Activated CD4-positive, alpha-beta T cell treated with anti-CD3 and anti-CD28 coated beads for 24 hours (primary cell): ENCODE measurements around the gene PTPN1.
"Not testable (repeated sequence)": the region's sequence is repeated elsewhere in the genome, so short reads cannot be mapped to it uniquely, and the experiment has no call there.

Experiments used
- DNase-seq, 2 donors: peaks; one replicate each; pipeline ENCODE4 v3.0.0-alpha.2; 2020; ENCODE audit warnings: low read depth in 2 of 2

The PTPN1 gene

DNA sequence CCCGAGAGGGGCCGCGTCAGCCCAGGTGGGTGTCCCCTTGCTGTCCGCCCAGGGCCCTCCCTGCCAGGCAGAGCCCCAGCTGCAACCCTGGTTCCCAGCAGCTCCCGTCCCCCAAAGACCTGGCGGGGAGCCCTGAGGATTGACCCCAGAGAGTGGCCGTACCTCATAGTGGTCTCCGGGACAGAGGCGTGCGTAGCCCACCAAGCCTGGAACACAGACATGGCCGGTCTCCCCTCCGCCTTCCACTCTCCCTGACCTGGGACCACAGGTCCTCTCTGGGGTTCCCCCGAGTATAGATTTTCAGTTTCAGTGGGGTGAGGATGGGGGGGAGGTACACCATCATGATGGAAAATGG, 98.5 kb downstream of the PTPN1 start:
- no peak for DNase-seq

DNA sequence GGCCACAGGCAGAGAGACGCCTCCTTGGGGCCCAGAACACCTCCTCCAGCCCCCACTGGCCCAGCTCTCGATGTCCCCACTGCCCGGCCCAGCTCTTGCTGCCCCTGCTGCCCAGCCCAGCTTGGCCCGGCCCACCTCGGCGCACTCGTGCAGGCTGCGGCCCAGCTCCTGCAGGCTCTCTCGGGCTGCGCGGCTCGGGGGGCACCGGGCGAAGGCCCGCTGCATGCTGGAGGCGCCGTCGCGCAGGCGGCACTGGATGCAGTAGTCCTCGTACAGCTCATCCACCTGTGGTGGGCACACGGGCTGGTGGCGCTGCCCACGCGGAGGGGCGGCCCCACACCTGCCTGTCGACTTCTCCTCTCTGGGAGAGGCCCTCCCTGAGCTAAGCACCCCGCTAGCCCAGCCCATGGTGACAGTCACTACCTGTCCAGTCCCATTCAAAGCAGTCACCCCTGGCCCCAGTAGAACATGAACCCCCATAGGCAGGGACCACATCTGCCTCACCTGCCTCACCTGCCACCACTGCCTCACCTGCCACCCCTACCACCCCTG, 99.3 kb downstream of the PTPN1 start:
- no peak for DNase-seq

DNA sequence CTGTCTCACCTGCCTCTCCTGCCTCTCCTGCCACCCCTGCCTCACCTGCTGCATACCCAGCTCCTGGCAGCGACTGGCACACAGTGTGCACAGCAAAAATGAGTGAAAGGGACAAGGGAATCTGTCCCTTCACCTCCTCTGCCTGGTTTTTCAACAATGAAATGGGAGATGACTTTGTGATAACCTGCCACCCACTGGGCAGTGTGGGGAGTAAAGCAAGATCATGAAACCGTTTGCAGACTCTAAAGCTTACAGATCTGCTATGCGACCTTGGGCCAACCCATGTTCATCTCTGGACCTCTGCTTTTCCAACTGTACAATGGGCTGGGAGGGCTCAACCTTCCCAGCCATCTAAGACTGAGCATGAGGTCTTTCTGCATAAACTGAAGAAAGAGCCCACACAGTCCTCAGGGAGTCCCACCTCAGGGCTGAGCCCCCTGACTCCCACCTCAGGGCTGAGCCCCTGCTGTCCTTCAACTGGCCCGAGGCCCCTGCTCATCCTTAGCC, 100.1 kb downstream of the PTPN1 start:
- no peak for DNase-seq

DNA sequence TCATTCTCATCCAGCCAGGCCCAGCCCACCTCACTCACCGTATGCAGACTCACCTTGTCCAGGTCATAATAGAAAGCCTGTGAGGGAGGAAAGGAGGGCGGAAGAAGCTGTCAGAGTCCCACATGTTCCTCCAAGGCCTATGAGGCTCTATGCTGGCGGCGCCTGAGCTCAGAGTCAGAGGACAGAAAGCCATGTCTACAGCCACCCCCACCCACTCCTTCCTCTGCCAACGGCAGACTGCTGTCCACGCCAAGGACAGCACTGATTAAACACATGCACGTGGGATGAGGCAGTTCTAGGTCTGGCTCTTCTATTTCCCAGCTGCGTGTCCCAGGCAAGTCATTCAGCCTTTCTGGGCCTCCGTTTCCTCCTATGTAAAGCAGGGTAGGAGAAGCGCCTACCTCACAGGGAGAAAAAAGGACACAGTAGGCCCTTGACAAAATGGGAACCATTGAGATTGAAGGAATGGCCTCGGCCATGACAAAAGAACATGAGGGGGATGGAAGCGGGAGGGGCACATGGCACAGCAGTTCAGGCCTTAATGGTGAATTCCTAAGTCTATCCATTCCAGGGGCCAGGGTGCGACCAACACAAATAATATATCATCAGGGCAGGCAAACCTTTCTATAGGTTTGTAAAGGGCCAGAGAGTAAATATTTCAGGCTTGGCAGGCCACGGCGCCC, 101.1 kb downstream of the PTPN1 start:
- no peak for DNase-seq

DNA sequence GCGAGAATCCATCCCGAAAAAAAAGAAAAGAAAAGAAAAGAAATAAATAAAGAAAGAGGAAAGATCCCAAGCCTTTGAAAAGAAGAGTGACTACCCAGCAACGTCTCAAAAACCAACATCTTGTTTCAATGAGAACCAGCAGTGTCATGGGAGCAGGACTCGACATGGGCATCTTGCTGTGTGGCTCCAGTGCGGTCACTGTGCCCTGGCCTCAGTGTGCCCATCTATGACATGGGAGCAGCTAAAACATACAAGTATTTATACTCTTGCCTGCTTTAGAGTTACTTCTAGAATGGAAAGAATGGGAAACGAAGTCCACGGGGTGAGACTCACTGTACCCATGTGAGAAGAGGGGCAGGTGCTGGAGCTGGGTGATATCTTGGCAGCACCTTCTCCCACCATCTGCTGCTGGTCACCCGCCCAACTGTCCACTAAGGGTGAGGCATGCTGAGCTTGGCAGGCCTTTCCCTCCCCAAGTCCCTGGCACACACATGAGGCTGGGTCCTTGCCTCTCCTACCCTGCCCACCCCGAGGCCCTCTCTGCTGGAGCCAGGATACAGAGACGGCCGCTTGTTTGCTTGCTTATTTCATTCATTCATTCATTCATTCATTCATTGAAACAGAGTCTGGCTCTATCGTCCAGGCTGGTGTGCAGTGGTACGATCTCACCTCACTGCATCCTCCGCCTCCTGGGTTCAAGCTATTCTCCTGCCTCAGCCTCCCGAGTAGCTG, 103.4 kb downstream of the PTPN1 start:
- no peak for DNase-seq

DNA sequence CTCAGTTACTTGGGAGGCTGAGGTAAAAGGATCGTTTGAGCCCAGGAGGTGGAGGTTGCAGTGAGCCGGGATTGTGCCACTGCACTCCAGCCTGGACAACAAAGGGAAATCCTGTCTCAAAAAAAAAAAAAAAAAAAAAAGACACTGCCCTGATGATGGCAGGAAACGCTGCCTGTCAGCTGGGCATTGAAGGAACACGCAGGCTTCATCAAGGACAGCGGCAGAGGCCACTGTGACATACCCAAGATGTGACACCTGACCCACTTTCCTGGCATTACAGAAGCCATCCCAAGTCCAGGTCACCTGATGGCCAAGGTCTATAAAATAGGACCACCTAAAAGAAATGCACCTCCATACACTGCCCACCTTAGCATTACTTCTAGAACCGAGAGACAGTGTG, 105.2 kb downstream of the PTPN1 start:
- DNase-seq: no peak

DNA sequence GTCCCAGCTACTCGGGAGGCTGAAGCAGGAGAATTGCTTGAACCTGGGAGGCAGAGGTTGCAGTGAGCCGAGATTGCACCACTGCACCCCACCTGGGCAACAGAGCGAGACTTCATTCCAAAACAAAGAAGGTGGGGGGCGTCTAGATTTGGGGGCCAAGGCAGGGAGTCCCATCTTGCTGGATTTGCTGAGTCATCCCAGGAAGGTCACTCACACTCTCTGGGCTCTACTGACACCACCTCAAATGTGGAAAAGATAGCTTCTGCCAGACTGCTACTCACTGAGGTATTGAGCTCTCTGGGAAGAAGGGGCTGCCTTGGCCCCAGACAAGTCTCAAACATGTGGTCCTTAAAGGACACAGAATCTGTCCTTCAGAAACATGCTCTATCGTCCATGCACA, 106.8 kb downstream of the PTPN1 start:
- no peak for DNase-seq

DNA sequence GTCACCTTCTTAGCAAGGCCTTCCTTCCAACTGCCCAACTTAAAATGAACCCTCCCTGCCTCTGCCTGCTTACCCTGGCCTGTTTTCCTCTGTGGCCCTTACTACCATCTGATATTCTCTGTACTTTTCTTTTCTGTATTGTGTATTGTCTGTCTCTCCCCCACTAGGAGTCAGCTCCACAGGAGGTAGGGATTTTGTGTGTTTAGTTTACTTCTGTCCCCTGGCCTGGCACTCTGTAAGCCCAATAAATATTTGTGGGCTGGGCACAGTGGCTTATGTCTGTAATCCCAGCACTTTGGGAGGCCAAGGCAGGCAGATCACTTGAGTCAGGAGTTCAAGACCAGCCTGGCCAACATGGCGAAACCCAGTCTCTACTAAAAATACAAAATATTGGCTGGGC, 108.4 kb downstream of the PTPN1 start:
- DNase-seq: no peak

DNA sequence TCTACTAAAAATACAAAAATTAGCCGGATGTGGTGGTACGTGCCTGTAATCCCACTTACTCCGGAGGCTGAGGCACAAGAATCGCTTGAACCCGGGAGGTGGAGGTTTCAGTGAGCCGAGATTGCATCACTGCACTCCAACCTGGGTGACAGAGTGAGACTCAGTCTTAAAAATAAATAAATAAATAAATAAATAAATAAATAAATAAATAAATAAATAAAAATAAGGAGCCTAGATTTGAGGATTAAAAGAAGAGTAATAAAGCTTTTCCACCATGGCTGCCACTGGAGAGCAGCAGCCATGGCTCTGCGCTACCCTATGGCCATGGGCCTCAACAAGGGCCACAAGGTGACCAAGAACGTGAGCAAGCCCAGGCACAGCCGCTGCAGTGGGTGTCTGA, 110.3 kb downstream of the PTPN1 start:
- DNase-seq: not testable (repeated sequence)

DNA sequence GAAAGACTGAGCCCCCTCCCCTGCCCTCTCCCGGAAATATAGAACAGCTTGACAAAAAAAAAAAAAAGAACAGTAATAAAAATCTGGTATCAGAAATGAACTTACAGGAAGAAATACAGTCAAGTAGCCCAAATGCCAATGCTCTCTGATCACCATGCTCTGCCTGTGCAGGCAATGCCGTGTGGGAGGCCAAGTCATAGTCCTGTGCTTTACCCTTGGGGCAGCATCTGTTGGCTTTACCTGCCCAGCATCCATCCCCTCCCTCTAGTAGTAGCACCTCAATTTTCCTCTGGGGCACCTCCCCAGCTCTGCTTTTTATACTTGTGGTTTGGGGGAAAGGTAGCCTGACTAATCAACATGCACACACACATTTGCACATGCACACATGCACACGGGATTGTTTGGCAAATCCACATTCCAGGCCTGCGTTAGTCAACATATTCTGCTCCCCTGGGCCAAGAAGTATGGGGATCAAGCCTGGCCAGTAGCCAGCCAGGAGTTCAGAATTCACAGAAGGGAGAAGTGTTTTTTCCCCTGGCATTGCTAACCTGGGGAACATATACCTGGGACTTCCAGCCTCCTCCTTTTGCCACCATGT, 111.0 kb downstream of the PTPN1 start:
- DNase-seq: no peak

DNA sequence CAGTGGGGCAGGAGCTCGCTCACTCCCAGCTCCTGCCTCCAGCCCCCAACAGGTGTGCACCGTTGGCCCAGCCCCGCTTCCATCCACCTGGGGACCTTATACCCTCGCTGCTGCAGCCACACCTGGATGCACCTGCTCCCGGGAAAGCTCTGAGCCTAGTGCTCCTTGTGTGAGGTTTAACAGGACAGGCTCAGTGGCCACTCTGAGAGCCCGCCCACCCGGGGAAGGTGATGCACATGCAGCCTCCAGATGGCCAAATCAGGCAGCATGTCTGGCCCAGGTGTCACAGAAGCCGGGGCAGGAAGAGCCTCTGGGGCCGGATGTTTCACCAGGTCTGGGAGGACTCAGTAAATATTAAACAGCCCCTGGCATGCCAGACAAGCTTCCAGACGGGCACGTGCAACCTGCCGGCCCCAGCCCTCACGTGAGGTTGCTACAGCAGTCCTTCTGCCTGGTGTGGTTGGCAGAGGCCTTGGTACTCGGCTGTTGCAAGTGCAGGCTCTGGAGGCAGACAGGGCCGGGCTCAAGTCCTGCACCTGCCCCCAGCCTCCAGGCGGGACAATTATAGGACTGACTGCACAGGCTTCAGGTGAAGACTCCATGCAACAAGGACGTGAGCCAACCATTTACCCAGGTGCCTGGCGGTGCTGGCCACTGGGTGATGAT, 114.3 kb downstream of the PTPN1 start:
- no peak for DNase-seq

DNA sequence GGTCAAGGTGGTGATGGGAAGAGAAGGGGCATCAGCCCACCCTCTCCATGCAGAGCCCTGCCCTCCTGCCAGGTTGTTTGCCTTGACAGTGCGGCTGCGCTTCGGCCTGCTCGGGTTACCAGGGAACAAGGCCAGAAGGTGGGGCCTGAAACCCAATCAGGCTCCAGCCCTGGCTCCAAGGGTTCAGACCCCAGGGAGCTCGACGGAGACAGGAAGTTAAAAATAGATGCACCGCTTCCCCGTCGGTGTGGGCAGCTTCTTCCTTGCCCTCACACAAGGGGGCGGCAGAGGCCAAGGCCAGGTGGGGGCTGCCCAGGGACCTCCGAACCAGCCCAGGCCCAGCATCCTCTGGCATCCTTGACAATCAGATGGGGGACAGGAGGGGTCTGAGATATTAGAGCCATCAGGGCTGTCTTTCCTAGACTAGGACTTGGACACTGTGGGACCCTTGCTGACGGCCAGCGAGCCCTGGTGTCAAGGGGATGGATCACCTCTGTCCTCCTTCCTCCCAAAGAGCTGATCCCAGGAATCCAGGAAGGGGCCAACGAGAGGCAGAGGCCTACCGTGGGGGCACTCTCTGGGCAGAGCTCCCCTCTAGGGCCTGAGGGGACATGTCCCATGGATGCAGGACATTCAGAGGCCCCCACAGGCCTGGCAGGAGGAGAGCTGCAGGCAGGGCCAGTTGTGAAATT, 115.9 kb downstream of the PTPN1 start:
- peak in 1 of 2 donors; percentile 10 for DNase-seq

DNA sequence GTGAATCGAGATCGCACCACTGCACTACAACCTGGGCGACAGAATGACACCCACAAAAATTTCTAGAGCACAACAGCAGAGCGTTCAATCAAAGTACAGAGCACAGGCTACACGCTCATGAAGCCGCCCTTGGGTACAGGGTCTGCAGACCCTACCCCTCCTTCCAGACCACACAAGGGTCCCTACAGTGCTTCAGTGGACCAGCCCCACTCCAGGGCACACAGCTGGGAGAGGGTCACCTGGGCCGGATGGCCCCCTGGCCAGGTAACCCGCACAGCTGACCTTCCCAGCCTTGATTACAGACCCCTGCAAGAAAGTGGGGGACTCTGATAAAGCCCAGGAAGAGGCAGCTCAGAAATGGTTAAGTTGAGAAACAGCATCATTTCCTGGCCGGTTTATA, 117.6 kb downstream of the PTPN1 start:
- no peak for DNase-seq

DNA sequence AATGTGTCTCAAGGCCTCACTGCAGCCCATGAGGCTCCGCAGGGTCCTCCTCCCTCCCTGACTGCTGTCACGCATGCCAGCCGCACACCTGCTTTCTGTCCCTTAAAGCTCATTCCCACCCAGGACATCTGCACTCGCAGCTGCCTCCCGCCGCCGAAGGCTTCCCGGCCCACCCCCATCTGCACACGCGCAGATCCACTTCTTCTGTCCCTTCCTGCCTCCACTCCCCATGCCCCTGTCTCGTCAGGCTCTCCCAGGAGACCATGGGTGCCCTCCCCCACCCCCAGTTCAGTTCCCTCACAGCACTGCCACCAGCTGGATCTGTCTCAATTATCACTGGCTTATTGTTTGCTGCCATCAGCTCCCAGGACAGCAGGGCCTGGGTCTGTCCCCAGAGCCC, 118.1 kb downstream of the PTPN1 start:
- no peak for DNase-seq

DNA sequence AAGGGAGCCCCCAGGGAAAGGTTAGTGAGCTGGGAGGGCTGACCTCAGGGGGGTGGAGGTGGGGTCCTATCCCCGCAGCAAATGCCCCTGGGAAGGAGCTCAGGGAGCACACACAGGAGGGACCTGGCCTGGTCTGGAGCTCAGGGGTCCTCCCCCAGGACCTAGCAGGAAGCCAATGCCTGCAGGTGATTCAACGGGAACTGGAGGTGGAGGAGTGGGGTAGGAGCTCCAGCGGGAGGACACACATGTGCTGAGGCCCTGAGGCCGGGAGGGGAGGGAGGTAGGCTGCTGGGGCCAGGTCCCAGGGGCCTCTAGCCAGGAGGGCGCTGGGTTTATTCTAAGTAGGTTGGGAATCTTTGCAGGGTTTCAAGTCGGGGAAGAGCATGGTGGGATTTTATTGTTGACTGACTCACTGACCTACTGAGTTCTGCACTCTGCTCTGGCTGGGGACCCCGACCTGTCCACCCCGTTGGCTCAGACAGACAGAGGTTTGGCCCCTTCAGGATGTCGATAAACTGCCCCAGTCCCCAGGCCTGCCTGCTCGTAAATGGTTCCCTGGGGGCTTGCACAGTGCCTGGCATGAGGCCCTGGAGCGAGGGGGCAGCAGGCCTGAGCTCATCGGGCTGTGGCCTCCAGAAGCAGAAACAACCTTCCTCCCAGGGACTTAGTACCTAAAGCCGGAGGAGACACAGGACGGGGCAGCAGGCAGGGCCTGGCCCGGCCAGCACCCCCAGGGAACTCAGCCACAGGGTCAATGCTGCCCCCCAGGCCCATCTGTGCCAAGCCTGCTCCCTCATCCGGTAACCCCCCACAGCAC, 118.9 kb downstream of the PTPN1 start:
- no peak for DNase-seq

DNA sequence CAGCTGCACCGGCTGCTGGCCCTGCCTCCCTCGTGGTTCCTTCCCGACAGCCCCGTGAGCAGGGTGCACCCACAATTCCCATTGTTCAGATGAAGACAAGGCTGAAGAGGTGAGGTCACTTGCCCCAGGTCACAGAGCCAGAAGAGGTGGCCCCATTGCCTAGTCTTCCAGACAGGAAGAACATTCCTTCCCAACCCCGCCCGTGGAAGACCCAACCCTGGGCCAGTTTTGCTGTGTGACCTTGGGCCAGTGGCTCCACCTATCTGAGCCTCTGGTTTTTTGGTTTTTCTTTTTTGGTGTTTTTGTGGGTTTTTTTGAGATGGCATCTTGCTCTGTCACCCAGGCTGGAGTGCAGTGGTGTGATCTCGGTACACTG, 119.5 kb downstream of the PTPN1 start:
- DNase-seq: no peak

DNA sequence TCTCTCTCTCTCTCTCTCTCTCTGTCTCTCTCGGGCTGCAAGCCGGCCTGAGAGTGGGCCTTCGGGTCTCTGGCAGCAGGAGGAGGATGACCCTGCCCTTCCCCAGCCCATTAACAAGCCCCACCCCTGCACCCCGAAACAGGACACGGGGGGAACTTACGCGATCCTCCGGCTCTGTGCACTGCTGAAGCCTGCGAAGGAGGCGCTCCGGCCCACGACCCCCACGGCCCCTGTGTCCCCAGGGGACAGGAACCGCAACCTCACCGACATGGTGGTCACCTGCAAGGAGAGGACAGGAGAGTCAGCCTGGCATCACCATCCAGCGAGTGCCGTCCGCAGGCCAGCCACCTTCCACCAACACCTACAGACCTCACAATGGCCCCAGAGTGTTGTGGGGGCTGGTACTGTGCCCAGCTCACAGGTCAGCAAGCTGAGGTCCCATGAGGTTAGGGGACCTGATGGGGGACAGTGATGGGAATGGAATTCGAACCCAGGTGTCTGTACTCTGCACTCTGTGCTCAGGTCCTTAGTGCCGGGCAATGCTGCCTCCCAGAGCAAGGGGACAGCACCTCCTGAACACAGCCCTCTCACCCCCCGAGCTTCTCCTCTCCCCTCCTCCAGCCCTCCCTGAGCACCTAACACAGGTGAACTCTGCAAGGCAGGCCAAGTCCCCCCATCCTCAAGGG, 120.5 kb downstream of the PTPN1 start:
- DNase-seq: no peak

DNA sequence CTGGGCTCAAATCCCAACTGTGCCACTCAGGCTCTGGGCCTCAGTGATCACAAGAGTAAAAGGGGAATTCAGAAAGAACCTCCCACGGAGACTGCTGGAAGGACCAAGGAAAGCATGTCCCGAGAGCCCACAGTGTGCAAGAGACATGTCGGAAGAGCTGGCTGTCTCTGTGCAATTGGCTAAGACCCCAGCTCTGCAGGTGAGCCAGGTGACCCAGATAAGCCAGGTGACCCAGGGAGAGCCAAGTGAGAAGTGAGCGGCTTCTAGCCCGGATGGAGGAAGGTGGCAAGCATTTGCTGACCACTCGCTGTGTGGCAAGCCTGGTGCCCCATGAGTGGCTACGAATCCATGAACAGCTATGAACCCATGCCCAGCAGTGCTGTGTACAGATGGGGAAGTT, 122.1 kb downstream of the PTPN1 start:
- no peak for DNase-seq

DNA sequence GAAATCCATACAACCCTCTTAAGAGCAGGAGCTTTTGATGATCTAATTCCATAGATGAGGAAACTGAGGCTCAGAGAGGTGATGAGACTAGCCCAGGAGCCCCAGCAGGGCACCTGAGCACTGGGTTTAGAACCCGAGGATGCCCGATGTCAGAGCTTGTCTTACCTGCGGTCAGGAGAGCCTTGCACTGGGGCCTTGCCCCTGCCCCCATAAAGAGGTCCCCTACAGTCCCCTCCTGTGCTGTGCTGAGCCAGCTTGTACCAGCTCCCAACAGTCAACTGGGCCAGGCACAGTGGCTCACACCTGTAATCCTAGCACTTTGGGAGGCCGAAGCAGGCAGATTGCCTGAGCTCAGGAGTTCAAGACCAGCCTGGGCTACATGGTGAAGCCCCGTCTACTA, 122.5 kb downstream of the PTPN1 start:
- DNase-seq: no peak

DNA sequence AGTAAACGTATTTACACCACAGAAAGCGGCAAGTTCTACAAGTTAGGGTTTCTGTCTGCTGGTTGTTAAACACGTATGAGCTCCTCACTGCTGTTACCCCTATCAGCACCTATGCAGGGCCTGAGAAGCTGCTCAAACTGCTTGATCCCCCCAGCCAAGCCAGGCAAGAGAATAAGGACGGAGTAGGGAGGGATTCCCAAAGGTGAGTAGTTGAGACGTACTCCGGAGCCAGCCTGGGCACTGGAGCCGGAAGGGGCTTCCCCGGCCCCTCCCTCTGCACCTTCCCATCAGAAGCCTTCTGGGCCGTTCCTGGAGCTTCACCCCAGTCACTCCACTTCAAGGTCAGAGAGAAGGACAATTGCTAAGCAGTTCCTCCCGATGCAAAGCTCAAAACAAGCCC, 123.2 kb downstream of the PTPN1 start:
- DNase-seq: no peak
